Kidney (tissue), 14 donors: ENCODE measurements around the gene IL17REL. TPM values are rescaled to one million over a fixed set of nuclear protein-coding genes. Genes with fewer than 3 reads are reported as not detected.

Experiments
- DNase-seq, 5 donors: peaks; one replicate each; pipeline ENCODE4 v3.0.0-alpha.2; 2013 to 2020
- FAIRE-seq: peaks from 2 replicates; lab custom pipeline; 2012; peaks lifted over from hg19 to GRCh38; lab: Jason Lieb, UNC
- H3K27ac ChIP-seq, 2 donors: one replicate each; pipeline ENCODE4 v1.7.0; 2013; ENCODE audit warnings: low read depth in 2 of 2, low read length in 2 of 2, inconsistent platforms in 1 of 2
- H3K27me3 ChIP-seq: one replicate; pipeline ENCODE4 v1.7.1; 2013; ENCODE audit warnings: low read length, inconsistent platforms; ENCODE audit not compliant: control insufficient read depth, insufficient read depth
- H3K36me3 ChIP-seq, 3 donors: one replicate each; pipeline versions ENCODE4 v1.7.0 to v1.7.1; 2013; ENCODE audit warnings: low read length in 3 of 3, control low read depth in 1 of 3, inconsistent platforms in 1 of 3; ENCODE audit not compliant: insufficient read depth in 3 of 3, control insufficient read depth in 2 of 3
- H3K4me1 ChIP-seq, 3 donors: one replicate each; pipeline versions ENCODE4 v1.7.0 to v1.7.1; 2013; ENCODE audit warnings: low read length in 3 of 3, inconsistent platforms in 1 of 3, low read depth in 1 of 3; ENCODE audit not compliant: control insufficient read depth in 2 of 3, insufficient read depth in 2 of 3
- H3K4me3 ChIP-seq, 3 donors: one replicate each; pipeline versions ENCODE4 v1.7.0 to v1.8.1; 2013; ENCODE audit warnings: low read length in 3 of 3, control low read depth in 1 of 3, inconsistent platforms in 1 of 3
- H3K9ac ChIP-seq, 3 donors: one replicate each; pipeline versions ENCODE4 v1.7.0 to v1.7.1; 2013; ENCODE audit warnings: low read length in 3 of 3, control low read depth in 1 of 3, inconsistent platforms in 1 of 3
- H3K9me3 ChIP-seq, 3 donors: one replicate each; pipeline versions ENCODE4 v1.7.0 to v1.7.1; 2013; ENCODE audit warnings: low read length in 3 of 3, control low read depth in 1 of 3, inconsistent platforms in 1 of 3; ENCODE audit not compliant: control insufficient read depth in 2 of 3, insufficient read depth in 1 of 3
- intact Hi-C: fragments of 100-400 bp; cut with DNase I; formaldehyde crosslinking; loops from one replicate; pipeline ENCODE4 v1.11.1; 2022
- polyA plus RNA-seq: library from polyadenylated mRNA; stranded (reverse); fragments of 350-450 nt; fragmentation: Illumina TruSeq; extraction: RNeasy Lipid Tissue Mini Kit (QIAGEN cat#74804); gene quantifications from one replicate; pipeline ENCODE4 v1.2.3, GENCODE V29; 2014; ENCODE audit warnings: low read depth, low replicate concordance; ENCODE audit not compliant: insufficient read depth
- total RNA-seq: library from RNA; stranded (reverse); fragmentation: NEBNext Ultra II Directional; extraction: Animal tissue kit (Norgen Biotek cat#: 25700); gene quantifications from one replicate; pipeline ENCODE4 v1.2.1, GENCODE V29; 2021
- TF ChIP-seq, protein P1 (sequence below): IDR thresholded peaks from 3 replicates; pipeline ENCODE4 v1.5.1; 2012; ENCODE audit warnings: mild to moderate bottlenecking, moderate library complexity, borderline replicate concordance; ENCODE audit not compliant: insufficient read depth; ENCODE audit errors: extremely low read depth
- donor health status: control.
- donor health status: control.
- donor health status: control.
- donor health status: control.
- donor health status: control.
- donor health status: DM: yes; HTN: yes; CAD: no.
- donor health status: Normal renal cell carcinoma (clear cell type).

IL17REL gene
- total and polyA plus RNA-seq, 2 donors from 2014 or later, result 0.16 TPM; not detected in 1

GRCh38 chr22:50019316-50019715 lies 6.8 kb upstream of the IL17REL start:
- intact Hi-C loops, result no loop called here
- no peak overlapping the region for H3K27ac ChIP-seq
- no peak overlapping the region for H3K4me3 ChIP-seq
- peaks cover 0 to 8% (median 0%) of the 10 kb centered on the region in 3 donors for H3K9me3 ChIP-seq
- TF ChIP-seq, protein P1, sequence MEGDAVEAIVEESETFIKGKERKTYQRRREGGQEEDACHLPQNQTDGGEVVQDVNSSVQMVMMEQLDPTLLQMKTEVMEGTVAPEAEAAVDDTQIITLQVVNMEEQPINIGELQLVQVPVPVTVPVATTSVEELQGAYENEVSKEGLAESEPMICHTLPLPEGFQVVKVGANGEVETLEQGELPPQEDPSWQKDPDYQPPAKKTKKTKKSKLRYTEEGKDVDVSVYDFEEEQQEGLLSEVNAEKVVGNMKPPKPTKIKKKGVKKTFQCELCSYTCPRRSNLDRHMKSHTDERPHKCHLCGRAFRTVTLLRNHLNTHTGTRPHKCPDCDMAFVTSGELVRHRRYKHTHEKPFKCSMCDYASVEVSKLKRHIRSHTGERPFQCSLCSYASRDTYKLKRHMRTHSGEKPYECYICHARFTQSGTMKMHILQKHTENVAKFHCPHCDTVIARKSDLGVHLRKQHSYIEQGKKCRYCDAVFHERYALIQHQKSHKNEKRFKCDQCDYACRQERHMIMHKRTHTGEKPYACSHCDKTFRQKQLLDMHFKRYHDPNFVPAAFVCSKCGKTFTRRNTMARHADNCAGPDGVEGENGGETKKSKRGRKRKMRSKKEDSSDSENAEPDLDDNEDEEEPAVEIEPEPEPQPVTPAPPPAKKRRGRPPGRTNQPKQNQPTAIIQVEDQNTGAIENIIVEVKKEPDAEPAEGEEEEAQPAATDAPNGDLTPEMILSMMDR, result no peak
- peaks cover 2% of the 10 kb centered on the region for H3K27me3 ChIP-seq
- FAIRE-seq (no peak), DNase-seq (no peak)
- no peaks in the 10 kb centered on the region for H3K36me3 ChIP-seq
- no peaks in the 10 kb centered on the region for H3K4me1 ChIP-seq
- H3K9ac ChIP-seq, result no peak overlapping the region

DNA sequence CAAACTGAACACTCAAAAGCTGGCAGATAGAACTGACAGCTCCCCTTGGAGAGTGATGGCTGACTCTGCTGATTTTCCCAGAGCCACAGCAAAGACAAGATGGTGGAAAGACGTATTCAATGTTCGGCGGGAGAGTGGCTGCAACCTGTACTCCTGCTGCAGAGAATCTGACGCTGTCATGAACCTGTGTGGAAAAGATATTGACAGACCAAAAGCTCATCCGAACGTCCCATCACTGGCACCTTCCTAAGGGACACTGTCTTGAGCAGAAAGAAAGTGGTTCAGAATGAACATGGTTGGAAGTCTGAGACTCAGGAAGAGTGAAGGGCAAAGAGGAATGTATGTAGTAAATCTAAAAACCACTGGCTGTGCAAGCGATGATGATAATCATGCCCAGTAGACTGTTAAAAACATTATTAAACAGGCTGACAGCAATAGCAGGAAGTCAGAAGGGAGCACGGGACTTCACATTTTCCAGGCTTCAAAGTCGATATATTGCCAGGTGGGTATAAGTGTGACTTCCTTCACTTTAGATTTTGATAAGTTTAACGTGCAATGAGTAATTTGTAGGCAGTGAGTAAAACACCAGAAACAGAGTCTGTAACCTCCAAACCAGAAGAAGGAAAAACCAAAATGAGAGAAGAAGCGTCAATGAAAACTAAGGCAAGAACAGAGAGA lies 6.2 kb upstream of the IL17REL start:
- no peak overlapping the region for H3K27ac ChIP-seq
- TF ChIP-seq, protein P1, result no peak
- H3K9ac ChIP-seq, result no peak overlapping the region
- no peaks in the 10 kb centered on the region for H3K36me3 ChIP-seq
- no peaks in the 10 kb centered on the region for H3K4me1 ChIP-seq
- H3K9me3 ChIP-seq, result peaks cover 0 to 8% (median 0%) of the 10 kb centered on the region in 3 donors
- DNase-seq, result no peak
- peaks cover 5% of the 10 kb centered on the region for H3K27me3 ChIP-seq
- no peak for FAIRE-seq
- no peak overlapping the region for H3K4me3 ChIP-seq
- intact Hi-C loops, result no loop called here

DNA sequence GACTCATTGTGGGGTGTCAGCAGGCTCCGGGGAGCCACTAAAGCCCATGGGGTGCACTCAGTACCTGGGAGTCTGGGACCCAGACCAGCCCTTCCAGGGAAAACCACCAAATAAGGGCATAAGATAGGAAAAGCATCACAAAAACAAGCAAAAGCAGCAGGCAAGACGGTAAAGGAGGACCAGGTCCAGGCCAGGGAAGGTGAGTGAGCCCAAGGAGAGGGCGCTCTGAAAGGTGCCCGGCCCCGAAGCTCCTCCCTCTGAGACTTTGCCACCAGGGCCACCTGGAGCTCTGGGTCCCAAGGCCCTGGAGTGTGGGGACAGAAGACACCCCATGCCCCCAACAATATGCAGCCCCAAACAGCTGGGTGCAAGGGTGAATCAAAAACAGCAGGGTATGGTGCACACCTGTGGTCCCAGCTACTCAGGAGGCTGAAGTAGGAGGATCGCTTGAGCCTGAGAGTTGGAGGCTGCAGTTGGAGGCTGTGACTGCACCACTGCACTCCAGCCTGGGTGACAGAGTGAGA lies 5.2 kb upstream of the IL17REL start:
- Histone ChIP-seq H3K27ac (no peak overlapping the region), H3K4me3 (no peak overlapping the region), H3K36me3 (no peaks in the 10 kb centered on the region), H3K4me1 (no peaks in the 10 kb centered on the region), H3K9ac (no peak overlapping the region), H3K27me3 (peaks cover 5% of the 10 kb centered on the region), H3K9me3 (peaks cover 0 to 8% (median 0%) of the 10 kb centered on the region in 3 donors)
- intact Hi-C loops, result no loop called here
- no peak for DNase-seq
- no peak for FAIRE-seq
- TF ChIP-seq, protein P1, result no peak
